GM12878 (cell line): ENCODE measurements around the gene RET. TPM values are rescaled to one million over a fixed set of nuclear protein-coding genes. Genes with fewer than 3 reads are reported as not detected.

ENCODE experiments used
- ATAC-seq: fragments of 200-7000 bp; cut with Tn5 transposase; 3 replicates; pipeline ENCODE4 v1.9.1; 2020; ENCODE audit warnings: mild to moderate bottlenecking, moderate library complexity
- BruUV-seq: library from RNA; stranded (reverse); fragments of 400-500 nt; replicated peaks from 2 replicates; lab custom pipeline; 2021; lab: Mats Ljungman, UMichigan
- CTCF ChIA-PET: fragments of 300-600 bp; sonication (Branson Sonifier 250); formaldehyde crosslinking; extraction: SDS; loops from one replicate; lab custom pipeline; 2021; ENCODE audit warnings: inconsistent platforms; lab: Yijun Ruan, JAX
- POLR2A ChIA-PET: fragments of 350-600 bp; formaldehyde crosslinking; extraction: SDS; loops from one replicate; lab custom pipeline; 2021; ENCODE audit warnings: inconsistent platforms; lab: Charles Lee
- RAD21 ChIA-PET: fragments of 300-600 bp; sonication (Branson Sonifier 250); formaldehyde crosslinking; loops from one replicate; lab custom pipeline; 2023; ENCODE audit warnings: antibody characterized with exemption; ENCODE audit not compliant: unreplicated experiment; lab: Charles Lee
- SMC1A ChIA-PET: fragments of 300-600 bp; sonication (Branson Sonifier 250); formaldehyde crosslinking; loops from one replicate; lab custom pipeline; 2023; ENCODE audit not compliant: unreplicated experiment, uncharacterized antibody; lab: Charles Lee
- DNase-seq: peaks from one replicate; pipeline ENCODE4 v3.0.0-alpha.2; 2011; ENCODE audit warnings: low read depth, low spot score
- FAIRE-seq: peaks from 3 replicates; lab custom pipeline; 2011; peaks lifted over from hg19 to GRCh38; lab: Jason Lieb, UNC
- H2AFZ ChIP-seq: 2 replicates; pipeline ENCODE4 v1.6.0; 2011; ENCODE audit warnings: low read depth, low read length, control low read depth; ENCODE audit not compliant: control insufficient read depth
- H3K27ac ChIP-seq: 2 replicates; pipeline ENCODE4 v1.5.1; 2011; ENCODE audit warnings: control low read depth; ENCODE audit not compliant: control insufficient read depth, insufficient read depth
- H3K27me3 ChIP-seq, 2 experiments: replicated peaks in 1 of 2; 2 replicates each; pipeline versions ENCODE4 v1.6.0 to v1.6.1; 2011; ENCODE audit warnings: low read length in 1 of 2; ENCODE audit not compliant: control insufficient read depth in 2 of 2, insufficient read depth in 2 of 2
- H3K36me3 ChIP-seq, 2 experiments: 2 replicates each; pipeline ENCODE4 v1.5.1; 2011; ENCODE audit warnings: low read length in 1 of 2; ENCODE audit not compliant: control insufficient read depth in 2 of 2, insufficient read depth in 2 of 2
- H3K4me1 ChIP-seq: 2 replicates; pipeline ENCODE4 v1.6.1; 2011; ENCODE audit warnings: mild to moderate bottlenecking, low read length, moderate library complexity, mixed read lengths; ENCODE audit not compliant: control insufficient read depth, insufficient read depth
- H3K4me2 ChIP-seq: 2 replicates; pipeline ENCODE4 v1.6.0; 2011; ENCODE audit warnings: control low read depth; ENCODE audit not compliant: control insufficient read depth, insufficient read depth
- H3K4me3 ChIP-seq: fragments of 200-600 bp; sonication (generic); 2 replicates; pipeline ENCODE4 v1.5.1; 2016
- H3K79me2 ChIP-seq: 2 replicates; pipeline ENCODE4 v1.6.0; 2011; ENCODE audit warnings: low read length; ENCODE audit not compliant: control insufficient read depth, insufficient read depth
- H3K9ac ChIP-seq: 2 replicates; pipeline ENCODE4 v1.8.0; 2011; ENCODE audit warnings: low read length, control low read depth, mixed read lengths; ENCODE audit not compliant: control insufficient read depth, insufficient read depth
- H3K9me3 ChIP-seq: replicated peaks from 3 replicates; pipeline ENCODE4 v1.5.1; 2011; ENCODE audit warnings: mild to moderate bottlenecking, low read length; ENCODE audit not compliant: control insufficient read depth, insufficient read depth
- H4K20me1 ChIP-seq: 2 replicates; pipeline ENCODE4 v1.6.0; 2011; ENCODE audit not compliant: control insufficient read depth, insufficient read depth
- MTA2 ChIP-seq: fragments of 450-650 bp; IDR thresholded peaks from 2 replicates; pipeline ENCODE4 v1.6.1; 2016; ENCODE audit warnings: low read depth, mild to moderate bottlenecking, moderate library complexity
- ZNF592 ChIP-seq: fragments of 450-650 bp; IDR thresholded peaks from 2 replicates; pipeline ENCODE4 v1.6.1; 2017; ENCODE audit warnings: mild to moderate bottlenecking, moderate library complexity
- WGBS: methylation state at CpG from one replicate; pipeline ENCODE4 v1.1.6; 2016; ENCODE audit warnings: low lambda C conversion rate; ENCODE audit not compliant: insufficient replicate concordance, insufficient coverage; ENCODE audit errors: missing lambda C conversion rate; 5-methylcytosine and 5-hydroxymethylcytosine counted together
- in situ Hi-C: fragments of 300-500 bp; cut with MboI; formaldehyde crosslinking; loops from 9 replicates; pipeline ENCODE4 v1.14.3; 2018; ENCODE audit warnings: mixed read lengths
- intact Hi-C: fragments of 100-400 bp; cut with micrococcal nuclease; formaldehyde crosslinking; loops from one replicate; pipeline ENCODE4 v1.14.2; 2022; ENCODE audit not compliant: unreplicated experiment
- polyA plus RNA-seq, 11 experiments: library from polyadenylated mRNA; depleted of rRNA in 4 of 11; unstranded in 6 of 11; stranded (reverse) in 5 of 11; fragments of >200 nt; fragmentation: Nextera tagmentation in 4 of 11; fragmentation: Illumina TruSeq in 1 of 11; extraction: Ambion mirVana in 4 of 11; extraction: Trizol in 1 of 11; gene quantifications; 1 replicate in 1 of 11; 2 replicates in 10 of 11; pipeline versions ENCODE4 v1.2.1 to v1.2.3, GENCODE V29; 2011 to 2016; ENCODE audit warnings: inconsistent platforms in 2 of 11, missing spikeins in 2 of 11, low read depth in 1 of 11
- total RNA-seq, 4 experiments: library from RNA; depleted of rRNA in 3 of 4; stranded (reverse); fragments of >200 nt in 3 of 4; fragmentation: Illumina TruSeq in 1 of 4; extraction: Trizol in 1 of 4; gene quantifications; 2 replicates each; pipeline versions ENCODE4 v1.2.1 to v1.2.3, GENCODE V29; 2013 to 2021

Gene RET
- total and polyA plus RNA-seq, 10 of the 15 experiments (the other 5 are each of a cell fraction or from before 2014, with no cell fraction given): not detected

DNA sequence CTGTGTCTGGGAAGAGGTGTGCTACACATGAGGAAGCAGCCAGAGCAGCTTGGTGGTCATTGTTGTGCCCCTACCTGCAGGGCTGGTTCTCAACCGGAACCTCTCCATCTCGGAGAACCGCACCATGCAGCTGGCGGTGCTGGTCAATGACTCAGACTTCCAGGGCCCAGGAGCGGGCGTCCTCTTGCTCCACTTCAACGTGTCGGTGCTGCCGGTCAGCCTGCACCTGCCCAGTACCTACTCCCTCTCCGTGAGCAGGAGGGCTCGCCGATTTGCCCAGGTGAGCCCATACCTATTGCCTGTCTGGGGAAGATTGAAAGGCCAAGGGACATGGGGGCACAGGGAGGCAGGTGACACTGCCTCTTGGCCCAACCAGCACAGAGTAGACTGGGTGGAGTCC lies 32.1 kb downstream of the RET start:
- peaks cover 3 to 4% of the 10 kb centered on the region in 2 experiments; a peak in 3 of 4 replicates for H3K27me3 ChIP-seq
- no peak overlapping the region for H3K4me2 ChIP-seq
- TF ChIP-seq ZNF592: no peak
- no peak for TF ChIP-seq MTA2
- no peaks in the 10 kb centered on the region for H3K79me2 ChIP-seq
- no peaks in the 10 kb centered on the region; the same call in 1 of the 2 replicates for H4K20me1 ChIP-seq
- DNase-seq (no peak), FAIRE-seq (no peak), ATAC-seq (no peak)
- ChIA-PET SMC1A (no interaction called here), RAD21 (no interaction called here), CTCF (no interaction called here), POLR2A (no interaction called here)
- no peaks in the 10 kb centered on the region for H3K9me3 ChIP-seq
- WGBS: 96% methylated on average over 12 of the region's 12 CpGs
- intact Hi-C loops (loop anchor here (10.0 kb wide), 1 partner anchor 314 kb away; no protein-coding TSS in a partner anchor), in situ Hi-C loops (loop anchor here (25.0 kb wide), 2 partner anchors 97 to 922 kb away; no protein-coding TSS in a partner anchor)
- H3K27ac ChIP-seq: no peak overlapping the region
- H2AFZ ChIP-seq: no peak overlapping the region
- no peak overlapping the region for H3K4me3 ChIP-seq
- no TSS peak for BruUV-seq
- peaks cover 16% of the 10 kb centered on the region for H3K4me1 ChIP-seq
- H3K36me3 ChIP-seq: no peaks in the 10 kb centered on the region
- H3K9ac ChIP-seq: no peak overlapping the region
